Gastrocnemius medialis (tissue), 4 donors: Measurements from ENCODE around the gene SLC39A13.

Experiments used
- CTCF ChIP-seq, 5 experiments: fragments of 450-650 bp in 3 of 5; fragments of 200-600 bp in 2 of 5; sonication (generic) in 2 of 5; IDR thresholded peaks in 4 of 5; conservative IDR thresholded peaks in 1 of 5; 1 replicate in 4 of 5; 2 replicates in 1 of 5; pipeline ENCODE4 v1.5.1; 2016 to 2019; ENCODE audit warnings: antibody characterized with exemption in 5 of 5, mild to moderate bottlenecking in 3 of 5, moderate library complexity in 3 of 5
- POLR2A ChIP-seq, 2 donors: fragments of 450-650 bp; IDR thresholded peaks; one replicate each; pipeline ENCODE4 v1.6.1; 2017; ENCODE audit warnings: antibody characterized with exemption in 2 of 2, mild to moderate bottlenecking in 2 of 2, moderate library complexity in 2 of 2

- TF ChIP-seq CTCF (IDR thresholded peaks at IDR 0.05 in 4 of 5, conservative IDR thresholded peaks at IDR 0.05 in 1 of 5) (no peak), POLR2A (IDR thresholded peaks at IDR 0.05) (no peak)
Observed at GRCh38 chr11:47378836-47379170, 29.6 kb upstream of the SLC39A13 start.
